ENCODE results near the gene JPH4. TPM values are rescaled to one million over a fixed set of nuclear protein-coding genes. Genes with fewer than 3 reads are reported as not detected.

Gene JPH4
- total RNA-seq, 2 donors from 2014 or later: 0.39 TPM; not detected in 1

DNA sequence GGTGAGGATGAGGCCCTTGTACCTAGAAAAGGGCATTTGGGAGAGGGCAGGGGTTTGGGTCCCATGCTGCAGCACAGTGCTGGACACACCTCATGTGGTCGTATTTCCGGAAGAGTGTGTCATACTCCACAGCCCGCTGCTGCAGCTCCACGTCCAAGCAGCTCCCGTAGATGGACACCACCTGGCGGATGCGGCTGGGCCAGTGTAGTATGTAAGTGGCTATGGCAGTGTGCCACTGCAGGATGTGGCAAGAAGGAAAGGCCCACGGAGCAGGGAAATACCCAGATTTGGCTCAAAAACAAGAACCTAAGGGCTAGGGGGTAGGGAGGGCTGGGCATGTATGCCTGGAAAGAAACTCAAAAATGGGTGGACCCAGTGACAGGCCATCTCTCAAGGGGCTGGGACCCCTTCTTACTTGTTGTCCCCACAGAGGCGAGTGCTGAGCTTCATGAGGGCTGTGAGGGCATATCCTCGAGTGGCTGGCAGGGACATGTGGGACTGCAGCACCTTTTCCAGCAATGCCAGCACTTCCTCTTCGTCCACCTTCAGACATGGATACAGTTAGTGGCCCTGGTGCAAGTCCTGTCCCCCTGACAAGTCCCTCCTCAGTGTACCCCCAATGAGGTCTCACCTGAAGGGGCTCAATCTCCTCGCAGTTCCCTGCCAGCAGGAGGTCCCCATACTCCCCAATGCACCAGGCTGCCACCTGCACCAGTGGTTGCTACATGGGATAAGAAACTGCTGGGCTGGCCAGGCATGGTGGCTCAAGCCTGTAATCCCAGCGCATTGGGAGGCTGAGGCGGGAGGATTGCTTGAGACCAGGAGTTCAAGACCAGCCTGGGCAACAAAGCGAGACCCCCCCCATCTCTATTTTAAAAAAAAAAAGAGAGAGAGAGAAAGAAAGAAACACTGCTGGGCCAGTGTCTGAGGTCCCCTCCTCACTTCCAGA is 16.4 kb downstream of the JPH4 start:
- no peak for TF ChIP-seq CTCF (IDR thresholded peaks at IDR 0.05)
- no peak for DNase-seq (ENCODE audit: low spot score)
- Histone ChIP-seq H3K27me3 (no peaks in the 10 kb centered on the region), H3K4me3 (no peak overlapping the region), H3K36me3 (peaks cover 10% of the 10 kb centered on the region), H3K27ac (no peak overlapping the region), H3K9me3 (no peaks in the 10 kb centered on the region), H3K4me1 (peaks cover 0 to 12% of the 10 kb centered on the region in 2 donors)

GRCh38 chr14:23561259-23561658 is 17.3 kb downstream of the JPH4 start:
- peaks cover 10% of the 10 kb centered on the region for H3K36me3 ChIP-seq

GRCh38 chr14:23559926-23560520 is 18.6 kb downstream of the JPH4 start:
- DNase-seq (ENCODE audit: low spot score): no peak
- Histone ChIP-seq H3K27me3 (no peaks in the 10 kb centered on the region), H3K9me3 (no peaks in the 10 kb centered on the region), H3K27ac (no peak overlapping the region), H3K4me1 (peaks cover 0 to 18% of the 10 kb centered on the region in 2 donors), H3K4me3 (no peak overlapping the region), H3K36me3 (peaks cover 10% of the 10 kb centered on the region)
- TF ChIP-seq CTCF (IDR thresholded peaks at IDR 0.05): no peak

More at GRCh38 chr14:23561259-23561658, 17.3 kb downstream of the JPH4 start:
- peaks cover 0 to 12% of the 10 kb centered on the region in 2 donors for H3K4me1 ChIP-seq
- DNase-seq (ENCODE audit: low spot score): no peak
- no peaks in the 10 kb centered on the region for H3K9me3 ChIP-seq
- H3K27ac ChIP-seq: no peak overlapping the region
- no peak for TF ChIP-seq CTCF (IDR thresholded peaks at IDR 0.05)
- no peak overlapping the region for H3K4me3 ChIP-seq
- no peaks in the 10 kb centered on the region for H3K27me3 ChIP-seq

DNA sequence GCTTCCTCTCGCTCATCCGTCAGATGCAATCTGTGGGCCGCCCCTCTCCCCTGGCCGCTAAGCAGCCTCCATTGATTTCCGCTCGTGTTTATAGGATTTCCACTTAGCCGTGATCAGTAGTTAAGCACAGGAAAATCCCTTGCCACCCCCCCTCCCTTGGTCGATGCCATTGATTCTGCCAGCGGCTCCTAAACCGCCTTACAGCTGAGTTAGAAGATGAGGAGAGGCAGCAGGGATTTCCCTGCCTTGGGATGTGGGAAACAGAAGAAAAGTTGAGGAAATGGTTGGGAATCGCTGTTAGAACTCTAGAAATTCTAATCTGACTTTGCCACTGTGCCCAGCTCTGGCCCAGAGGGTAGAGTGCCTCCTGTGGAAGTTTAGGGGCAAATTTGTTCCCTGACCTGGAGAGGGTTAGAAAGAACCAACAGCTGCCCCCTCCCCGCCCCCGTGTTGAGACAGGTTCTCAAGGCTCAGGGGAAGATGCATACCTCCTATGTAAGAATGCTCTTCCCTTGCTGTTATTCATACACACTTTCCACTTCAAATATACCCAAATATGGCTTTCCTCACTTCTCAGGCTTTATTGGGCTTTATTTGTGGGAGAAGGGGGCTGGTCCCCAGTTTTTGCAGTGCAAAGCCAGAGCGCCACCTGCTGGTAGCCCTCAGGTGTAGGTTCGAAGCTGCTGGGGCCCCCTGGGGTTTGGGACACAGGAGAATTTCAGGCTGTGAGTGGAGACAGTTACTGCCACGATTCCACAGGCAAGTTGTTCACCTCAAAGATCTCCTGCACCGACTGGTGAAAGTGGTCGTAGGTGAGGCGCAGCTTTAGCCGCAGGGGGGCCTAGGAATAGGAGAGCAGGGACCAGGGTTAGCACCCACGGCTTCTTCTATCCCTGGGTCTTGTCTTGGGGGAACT is 19.3 kb downstream of the JPH4 start:
- no peaks in the 10 kb centered on the region for H3K9me3 ChIP-seq
- peaks cover 10% of the 10 kb centered on the region for H3K36me3 ChIP-seq
- H3K4me1 ChIP-seq: peaks cover 0 to 21% of the 10 kb centered on the region in 2 donors
- H3K27ac ChIP-seq: no peak overlapping the region
- no peak for DNase-seq (ENCODE audit: low spot score)
- no peak overlapping the region for H3K4me3 ChIP-seq
- TF ChIP-seq CTCF (IDR thresholded peaks at IDR 0.05): peak; percentile 84 to 91
- H3K27me3 ChIP-seq: no peaks in the 10 kb centered on the region

GRCh38 chr14:23558346-23559009 is 20.1 kb downstream of the JPH4 start:
- no peak for DNase-seq (ENCODE audit: low spot score)
- Histone ChIP-seq H3K9me3 (no peaks in the 10 kb centered on the region), H3K27ac (no peak overlapping the region), H3K27me3 (no peaks in the 10 kb centered on the region), H3K4me3 (no peak overlapping the region), H3K4me1 (peaks cover 0 to 21% of the 10 kb centered on the region in 2 donors), H3K36me3 (peaks cover 10% of the 10 kb centered on the region)
- no peak for TF ChIP-seq CTCF (IDR thresholded peaks at IDR 0.05)
